Prostate gland (tissue), 2 donors: ENCODE results near the gene ADGRG3. TPM values are rescaled to one million over a fixed set of nuclear protein-coding genes. Genes with fewer than 3 reads are reported as not detected.

Experiments used
- DNase-seq: peaks from one replicate; pipeline ENCODE4 v3.0.0-alpha.2; 2019; ENCODE audit warnings: low spot score
- H3K27ac ChIP-seq, 2 donors: fragments of 200-600 bp; sonication (generic); 2 replicates each; pipeline ENCODE4 v1.5.1; 2017 to 2019
- H3K27me3 ChIP-seq: fragments of 200-600 bp; sonication (generic); replicated peaks from 2 replicates; pipeline ENCODE4 v1.5.1; 2019; ENCODE audit not compliant: insufficient read depth
- H3K36me3 ChIP-seq, 2 donors: fragments of 200-600 bp; sonication (generic); 1 replicate in 1 of 2; 2 replicates in 1 of 2; pipeline versions ENCODE4 v1.5.1 to v1.8.1; 2017 to 2019
- H3K4me1 ChIP-seq: fragments of 200-600 bp; sonication (generic); replicated peaks from 2 replicates; pipeline ENCODE4 v1.5.1; 2019
- H3K4me3 ChIP-seq, 2 donors: fragments of 200-600 bp; sonication (generic); 2 replicates each; pipeline ENCODE4 v1.5.1; 2017 to 2019
- H3K9me3 ChIP-seq: fragments of 200-600 bp; sonication (generic); 2 replicates; pipeline ENCODE4 v1.5.1; 2017
- POLR2A ChIP-seq: fragments of 450-650 bp; IDR thresholded peaks from one replicate; pipeline ENCODE4 v1.6.1; 2016; ENCODE audit warnings: antibody characterized with exemption, mild to moderate bottlenecking
- POLR2AphosphoS5 ChIP-seq: sonication (generic); formaldehyde crosslinking; IDR thresholded peaks from one replicate; pipeline ENCODE4 v1.6.1; 2017; ENCODE audit warnings: antibody characterized with exemption
- WGBS: methylation state at CpG from one replicate; pipeline ENCODE4 v1.1.5; 2018; 5-methylcytosine and 5-hydroxymethylcytosine counted together
- intact Hi-C: fragments of 100-400 bp; cut with DNase I; formaldehyde crosslinking; loops from one replicate; pipeline ENCODE4 v1.14.2; 2022
- total RNA-seq, 2 donors: library from RNA; depleted of rRNA; stranded (reverse); fragments of >200 nt; gene quantifications; one replicate each; pipeline ENCODE4 v1.1.0, GENCODE V29; 2016
- TF ChIP-seq, protein P1 (sequence below), 4 experiments: fragments of 200-600 bp in 2 of 4; fragments of 450-650 bp in 2 of 4; sonication (generic) in 2 of 4; IDR thresholded peaks; 1 replicate in 3 of 4; 2 replicates in 1 of 4; pipeline ENCODE4 v1.5.1; 2016 to 2019; ENCODE audit warnings: antibody characterized with exemption in 4 of 4, mild to moderate bottlenecking in 2 of 4, moderate library complexity in 2 of 4

The ADGRG3 gene
- total RNA-seq, 2 donors from 2014 or later = not detected

DNA sequence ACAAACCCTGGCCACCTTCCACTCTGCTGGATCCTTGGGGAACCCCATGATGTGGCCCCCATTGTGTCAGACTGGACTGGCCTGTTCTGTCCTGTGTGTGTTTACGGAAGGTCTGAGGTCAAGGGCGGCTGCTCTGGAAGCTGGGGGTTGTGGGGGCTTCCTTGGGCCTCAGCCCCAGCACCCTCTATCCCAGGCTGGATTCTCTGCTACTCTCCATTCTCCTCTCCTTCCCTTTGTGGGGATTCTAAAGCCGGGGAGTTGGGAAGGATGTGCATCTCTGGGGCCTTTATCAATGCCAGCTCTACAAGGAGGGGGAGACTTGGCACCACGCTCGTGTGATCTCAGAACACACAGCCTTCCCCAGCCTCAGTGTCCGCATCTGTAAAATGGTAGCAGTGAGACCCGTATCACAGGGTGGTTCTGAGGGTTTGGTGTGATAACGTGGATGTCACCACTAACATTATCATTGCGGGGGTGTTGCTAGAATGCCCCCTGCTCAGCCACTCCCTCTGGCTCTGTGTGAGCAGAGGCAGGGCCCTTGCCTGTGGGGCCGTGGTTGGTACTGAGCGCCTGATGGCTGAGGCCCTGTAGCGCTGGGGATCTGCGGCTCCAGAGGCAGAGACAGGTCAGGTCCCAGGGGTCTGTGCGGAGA lies 21.6 kb upstream of the ADGRG3 start:
- no peaks in the 10 kb centered on the region for H3K4me1 ChIP-seq
- DNase-seq = no peak
- intact Hi-C loops = loop anchor here (5.0 kb wide), 2 partner anchors 54 to 136 kb away; no protein-coding TSS in a partner anchor
- no peak for TF ChIP-seq POLR2AphosphoS5
- TF ChIP-seq POLR2A = no peak
- TF ChIP-seq, protein P1, sequence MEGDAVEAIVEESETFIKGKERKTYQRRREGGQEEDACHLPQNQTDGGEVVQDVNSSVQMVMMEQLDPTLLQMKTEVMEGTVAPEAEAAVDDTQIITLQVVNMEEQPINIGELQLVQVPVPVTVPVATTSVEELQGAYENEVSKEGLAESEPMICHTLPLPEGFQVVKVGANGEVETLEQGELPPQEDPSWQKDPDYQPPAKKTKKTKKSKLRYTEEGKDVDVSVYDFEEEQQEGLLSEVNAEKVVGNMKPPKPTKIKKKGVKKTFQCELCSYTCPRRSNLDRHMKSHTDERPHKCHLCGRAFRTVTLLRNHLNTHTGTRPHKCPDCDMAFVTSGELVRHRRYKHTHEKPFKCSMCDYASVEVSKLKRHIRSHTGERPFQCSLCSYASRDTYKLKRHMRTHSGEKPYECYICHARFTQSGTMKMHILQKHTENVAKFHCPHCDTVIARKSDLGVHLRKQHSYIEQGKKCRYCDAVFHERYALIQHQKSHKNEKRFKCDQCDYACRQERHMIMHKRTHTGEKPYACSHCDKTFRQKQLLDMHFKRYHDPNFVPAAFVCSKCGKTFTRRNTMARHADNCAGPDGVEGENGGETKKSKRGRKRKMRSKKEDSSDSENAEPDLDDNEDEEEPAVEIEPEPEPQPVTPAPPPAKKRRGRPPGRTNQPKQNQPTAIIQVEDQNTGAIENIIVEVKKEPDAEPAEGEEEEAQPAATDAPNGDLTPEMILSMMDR (IDR thresholded peaks at IDR 0.05) = no peak
- no peak overlapping the region for H3K4me3 ChIP-seq
- peak overlapping the region; percentile 20 to 39 for H3K27ac ChIP-seq
- 70% methylated on average over 14 of the region's 14 CpGs for WGBS
- no peaks in the 10 kb centered on the region for H3K27me3 ChIP-seq
- H3K36me3 ChIP-seq = peaks cover 0 to 2% of the 10 kb centered on the region in 2 donors
- no peaks in the 10 kb centered on the region for H3K9me3 ChIP-seq

DNA sequence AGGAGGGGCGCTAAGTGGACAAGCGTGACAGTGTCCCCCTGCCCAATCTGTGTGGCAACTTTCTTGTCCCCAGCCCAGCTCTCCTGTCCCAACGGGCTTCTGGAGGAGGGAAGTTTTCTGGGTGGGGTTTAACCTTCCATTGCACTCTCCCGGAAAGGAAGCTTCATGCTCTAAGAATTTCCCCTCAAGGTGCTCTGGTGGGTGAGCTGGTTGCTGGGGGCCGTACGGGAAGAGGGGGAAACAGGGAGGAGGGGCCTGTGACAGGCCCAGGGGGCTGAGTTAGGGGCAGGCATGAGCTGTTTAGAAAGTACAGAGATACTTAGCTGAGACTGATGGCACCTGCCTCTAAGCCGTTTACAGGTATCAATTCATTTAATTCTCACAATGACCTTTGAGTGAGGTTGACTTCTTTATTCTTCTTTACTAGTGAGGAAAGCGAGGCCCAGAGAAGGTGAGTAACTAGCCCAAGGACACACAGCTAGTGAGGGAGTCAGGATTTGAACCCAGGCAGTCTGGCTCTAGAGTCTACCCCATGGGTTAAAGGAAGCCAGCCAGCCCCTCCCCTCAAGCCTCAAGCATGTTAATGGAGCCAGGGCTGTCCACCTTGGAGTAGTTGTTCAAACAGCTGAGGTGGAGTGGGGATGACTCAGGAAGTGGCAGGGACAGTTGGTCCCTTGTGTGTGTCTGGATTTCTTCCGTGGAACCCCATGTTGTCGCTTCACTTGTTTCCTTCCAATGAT lies 20.8 kb upstream of the ADGRG3 start:
- Histone ChIP-seq H3K27me3 (no peaks in the 10 kb centered on the region), H3K9me3 (no peaks in the 10 kb centered on the region), H3K4me1 (no peaks in the 10 kb centered on the region), H3K27ac (peak overlapping the region; percentile 20 to 39), H3K36me3 (peaks cover 0 to 2% of the 10 kb centered on the region in 2 donors), H3K4me3 (no peak overlapping the region)
- DNase-seq = no peak
- WGBS = 63% methylated on average over 10 of the region's 10 CpGs
- intact Hi-C loops = loop anchor here (5.0 kb wide), 2 partner anchors 55 to 135 kb away; no protein-coding TSS in a partner anchor
- TF ChIP-seq POLR2AphosphoS5 (no peak), POLR2A (no peak)

DNA sequence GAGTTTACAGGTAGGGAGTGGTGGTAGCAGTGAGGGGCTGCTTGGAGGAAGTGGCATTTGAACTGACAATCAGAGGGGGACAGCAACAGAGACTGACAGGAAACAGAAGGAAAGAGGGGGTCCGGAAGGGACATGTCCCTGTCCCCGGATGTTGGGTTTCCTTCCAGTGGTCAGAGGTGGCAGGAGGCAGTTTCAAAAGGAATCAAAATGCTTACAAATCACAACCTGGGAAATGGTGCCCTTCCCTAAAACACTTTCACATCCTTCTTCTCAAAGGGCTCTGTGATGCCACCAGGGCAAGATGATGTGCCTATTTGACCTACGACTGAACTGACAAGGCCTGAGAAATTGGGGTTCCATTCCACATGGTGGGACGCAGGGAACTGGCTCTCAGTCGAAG lies 20.0 kb upstream of the ADGRG3 start:
- no peak for TF ChIP-seq POLR2A
- TF ChIP-seq, protein P1 (IDR thresholded peaks at IDR 0.05) = no peak
- no peak for TF ChIP-seq POLR2AphosphoS5
- intact Hi-C loops = loop anchor here (5.0 kb wide), 2 partner anchors 56 to 134 kb away; no protein-coding TSS in a partner anchor
- Histone ChIP-seq H3K4me3 (no peak overlapping the region), H3K36me3 (peaks cover 0 to 2% of the 10 kb centered on the region in 2 donors), H3K9me3 (no peaks in the 10 kb centered on the region), H3K27ac (peak overlapping the region; percentile 12 to 40), H3K4me1 (no peaks in the 10 kb centered on the region), H3K27me3 (no peaks in the 10 kb centered on the region)
- no peak for DNase-seq
- WGBS = 87% methylated on average over 5 of the region's 5 CpGs

DNA sequence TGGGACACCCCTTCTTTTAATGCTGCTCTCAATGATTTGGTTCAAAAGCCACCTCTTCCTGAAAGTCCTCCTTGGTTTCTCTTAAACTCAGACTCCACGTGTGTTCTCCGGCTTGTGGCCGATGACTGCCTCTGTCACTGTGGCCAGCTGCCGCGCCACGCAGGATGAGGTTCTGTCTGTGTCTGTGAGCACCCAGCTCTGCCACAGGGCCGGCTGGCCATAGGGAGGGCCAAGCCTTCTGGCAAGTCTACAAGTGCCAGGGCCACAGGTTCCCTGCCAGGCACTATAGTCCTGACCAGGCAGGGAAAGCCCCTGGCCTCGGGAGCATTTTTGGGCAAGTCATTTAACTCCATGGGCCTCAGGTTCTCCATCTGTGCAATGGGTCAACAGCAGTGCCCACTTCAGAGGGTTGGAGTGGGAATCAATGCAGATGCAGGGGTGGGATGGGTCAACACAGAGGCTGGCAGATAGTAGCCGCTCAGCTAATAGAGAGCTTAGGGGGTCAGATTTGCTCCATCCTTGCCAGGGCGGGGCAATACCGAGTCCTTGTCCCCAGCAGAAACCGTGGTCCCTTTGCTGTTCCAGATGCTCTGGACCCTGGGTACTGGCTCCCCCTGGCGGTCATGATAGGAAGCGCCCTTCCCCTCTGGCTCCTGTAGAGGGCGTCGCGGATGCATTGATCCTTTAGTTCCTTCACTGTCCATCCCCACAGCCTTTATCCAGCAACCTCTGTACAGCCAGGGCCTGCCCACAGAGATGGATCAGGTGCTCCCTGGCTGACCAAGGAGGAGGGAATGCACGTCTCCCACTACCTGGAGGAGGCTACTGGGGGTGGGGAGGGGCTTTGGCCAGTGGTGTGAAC lies 19.3 kb upstream of the ADGRG3 start:
- Histone ChIP-seq H3K4me1 (no peaks in the 10 kb centered on the region), H3K4me3 (no peak overlapping the region), H3K27me3 (no peaks in the 10 kb centered on the region), H3K36me3 (peaks cover 0 to 2% of the 10 kb centered on the region in 2 donors), H3K9me3 (no peaks in the 10 kb centered on the region), H3K27ac (peak overlapping the region in 1 of 2 donors; percentile 40)
- DNase-seq = peak; percentile 70
- TF ChIP-seq, protein P1 (IDR thresholded peaks at IDR 0.05) = peak; percentile 99 to 100 (median 100)
- TF ChIP-seq POLR2AphosphoS5 (peak; percentile 64), POLR2A (no peak)
- WGBS = 51% methylated on average over 18 of the region's 18 CpGs
- intact Hi-C loops = loop anchor here (5.0 kb wide), 2 partner anchors 57 to 133 kb away; no protein-coding TSS in a partner anchor

DNA sequence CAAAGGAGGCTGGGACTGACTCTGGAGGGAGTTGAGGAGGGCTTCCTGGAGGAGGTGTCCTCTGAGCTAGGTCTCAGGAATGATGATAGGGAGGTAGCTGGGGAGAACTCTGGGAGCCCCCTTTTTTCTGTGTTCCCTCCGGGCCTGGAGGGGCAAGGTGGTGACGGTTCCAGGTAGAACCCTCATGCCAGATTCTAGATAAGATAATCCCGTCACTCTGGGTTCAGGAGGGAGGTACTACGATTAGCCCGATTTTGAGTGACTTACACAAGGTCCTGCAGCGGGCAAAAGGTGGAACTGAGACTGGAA lies 18.7 kb upstream of the ADGRG3 start:
- Histone ChIP-seq H3K9me3 (no peaks in the 10 kb centered on the region), H3K27me3 (no peaks in the 10 kb centered on the region), H3K4me1 (no peaks in the 10 kb centered on the region), H3K27ac (no peak overlapping the region), H3K4me3 (no peak overlapping the region), H3K36me3 (peaks cover 0 to 2% of the 10 kb centered on the region in 2 donors)
- no peak for DNase-seq
- TF ChIP-seq, protein P1 (IDR thresholded peaks at IDR 0.05) = no peak
- 87% methylated on average over 6 of the region's 6 CpGs for WGBS
- intact Hi-C loops = loop anchor here (5.0 kb wide), 2 partner anchors 57 to 133 kb away; no protein-coding TSS in a partner anchor
